D721Med (cell line): ENCODE data around the gene IARS1.

Experiments used
- DNase-seq: peaks from one replicate; pipeline ENCODE4 v3.0.0; 2011; ENCODE audit warnings: low spot score; ENCODE audit not compliant: insufficient read length
- FAIRE-seq: peaks from 2 replicates; lab custom pipeline; 2011; peaks lifted over from hg19 to GRCh38; lab: Jason Lieb, UNC
- CTCF ChIP-seq: IDR thresholded peaks from 2 replicates; pipeline ENCODE4 v1.5.1; 2012; ENCODE audit warnings: mild to moderate bottlenecking, control low read depth; ENCODE audit not compliant: insufficient read depth; ENCODE audit errors: missing control alignments

The IARS1 gene

GRCh38 chr9:92295827-92296258, 2.3 kb upstream of the IARS1 start:
- FAIRE-seq: no peak
- DNase-seq: no peak

GRCh38 chr9:92295240-92295790, 1.8 kb upstream of the IARS1 start:
- DNase-seq (no peak), FAIRE-seq (no peak)
- no peak for TF ChIP-seq CTCF

More at GRCh38 chr9:92295827-92296258, 2.3 kb upstream of the IARS1 start:
- TF ChIP-seq CTCF: no peak

GRCh38 chr9:92294297-92294676, 790 bp upstream of the IARS1 start:
- FAIRE-seq: no peak
- no peak for TF ChIP-seq CTCF

GRCh38 chr9:92293075-92293354, 482 bp downstream of the IARS1 start:
- no peak for DNase-seq
- FAIRE-seq: no peak
- TF ChIP-seq CTCF: no peak

More at GRCh38 chr9:92294297-92294676, 790 bp upstream of the IARS1 start:
- no peak for DNase-seq

GRCh38 chr9:92292338-92293074, 991 bp downstream of the IARS1 start:
- DNase-seq: no peak
- TF ChIP-seq CTCF: no peak
- no peak for FAIRE-seq

- DNase-seq: no peak
- FAIRE-seq: no peak
- no peak for TF ChIP-seq CTCF
Observed at GRCh38 chr9:92291577-92291976, 1.9 kb downstream of the IARS1 start.

- DNase-seq (no peak), FAIRE-seq (no peak)
- no peak for TF ChIP-seq CTCF
Observed at GRCh38 chr9:92290785-92291429, 2.6 kb downstream of the IARS1 start.
